ENCODE data around the gene UAP1L1.

- TF ChIP-seq CTCF (IDR thresholded peaks at IDR 0.05) (no peak), EP300 (IDR thresholded peaks at IDR 0.05) (no peak)
Observed at GRCh38 chr9:137054932-137055384, 22.4 kb upstream of the UAP1L1 start.

All from upper lobe of left lung (tissue), 4 donors.